Measurements from ENCODE around the gene BCLAF3.

Gene BCLAF3

DNA sequence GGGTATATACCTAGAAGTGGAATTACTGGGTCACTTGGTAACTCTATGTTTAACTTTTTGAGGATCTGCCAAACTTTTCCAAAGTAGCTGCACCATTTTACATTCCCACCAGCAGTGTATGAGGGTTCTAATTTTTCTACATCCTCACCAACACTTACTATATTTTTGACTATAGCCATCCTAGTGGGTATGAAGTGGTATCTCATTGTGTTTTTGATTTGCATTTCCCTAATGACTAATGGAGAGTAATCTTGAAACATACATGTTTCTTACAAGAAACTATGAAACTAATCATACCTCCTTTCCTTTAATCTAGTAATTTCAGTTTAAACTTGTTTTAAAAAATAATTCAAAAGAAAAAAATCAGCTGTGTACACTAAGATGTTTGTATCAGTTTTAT lies 17.9 kb downstream of the BCLAF3 start:
- Histone ChIP-seq H3K4me3 (ENCODE audit: low read depth, low read length) (no peak overlapping the region), H3K9me3 (ENCODE audit: control insufficient read depth, insufficient read depth, low read depth, low read length) (no peaks in the 10 kb centered on the region), H3K36me3 (ENCODE audit: control insufficient read depth in 2 of 2, insufficient read depth in 1 of 2, low read length in 2 of 2) (no peaks in the 10 kb centered on the region), H3K4me1 (ENCODE audit: control insufficient read depth, insufficient read depth, low read length) (no peaks in the 10 kb centered on the region), H3K27ac (ENCODE audit: extremely low read depth, low read depth, low read length) (no peak overlapping the region)
- TF ChIP-seq ZNF792 (tag by site-specific recombination; IDR thresholded peaks at IDR 0.05) (no peak), ZNF16 (tag by site-specific recombination; IDR thresholded peaks at IDR 0.05; ENCODE audit: low read depth) (no peak), ZNF510 (tag by site-specific recombination; IDR thresholded peaks at IDR 0.05; ENCODE audit: insufficient replicate concordance) (no peak), ZNF121 (tag by site-specific recombination; IDR thresholded peaks at IDR 0.05) (no peak), ZNF23 (tag by site-specific recombination; IDR thresholded peaks at IDR 0.05; ENCODE audit: borderline replicate concordance) (no peak), ZFP37 (tag by site-specific recombination; IDR thresholded peaks at IDR 0.05) (no peak), SALL2 (tag by site-specific recombination; IDR thresholded peaks at IDR 0.05; ENCODE audit: borderline replicate concordance) (no peak)
- TF ChIP-seq, protein P1, sequence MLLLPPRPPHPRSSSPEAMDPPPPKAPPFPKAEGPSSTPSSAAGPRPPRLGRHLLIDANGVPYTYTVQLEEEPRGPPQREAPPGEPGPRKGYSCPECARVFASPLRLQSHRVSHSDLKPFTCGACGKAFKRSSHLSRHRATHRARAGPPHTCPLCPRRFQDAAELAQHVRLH (tag by site-specific recombination; IDR thresholded peaks at IDR 0.05), result no peak
- TF ChIP-seq, protein P2, sequence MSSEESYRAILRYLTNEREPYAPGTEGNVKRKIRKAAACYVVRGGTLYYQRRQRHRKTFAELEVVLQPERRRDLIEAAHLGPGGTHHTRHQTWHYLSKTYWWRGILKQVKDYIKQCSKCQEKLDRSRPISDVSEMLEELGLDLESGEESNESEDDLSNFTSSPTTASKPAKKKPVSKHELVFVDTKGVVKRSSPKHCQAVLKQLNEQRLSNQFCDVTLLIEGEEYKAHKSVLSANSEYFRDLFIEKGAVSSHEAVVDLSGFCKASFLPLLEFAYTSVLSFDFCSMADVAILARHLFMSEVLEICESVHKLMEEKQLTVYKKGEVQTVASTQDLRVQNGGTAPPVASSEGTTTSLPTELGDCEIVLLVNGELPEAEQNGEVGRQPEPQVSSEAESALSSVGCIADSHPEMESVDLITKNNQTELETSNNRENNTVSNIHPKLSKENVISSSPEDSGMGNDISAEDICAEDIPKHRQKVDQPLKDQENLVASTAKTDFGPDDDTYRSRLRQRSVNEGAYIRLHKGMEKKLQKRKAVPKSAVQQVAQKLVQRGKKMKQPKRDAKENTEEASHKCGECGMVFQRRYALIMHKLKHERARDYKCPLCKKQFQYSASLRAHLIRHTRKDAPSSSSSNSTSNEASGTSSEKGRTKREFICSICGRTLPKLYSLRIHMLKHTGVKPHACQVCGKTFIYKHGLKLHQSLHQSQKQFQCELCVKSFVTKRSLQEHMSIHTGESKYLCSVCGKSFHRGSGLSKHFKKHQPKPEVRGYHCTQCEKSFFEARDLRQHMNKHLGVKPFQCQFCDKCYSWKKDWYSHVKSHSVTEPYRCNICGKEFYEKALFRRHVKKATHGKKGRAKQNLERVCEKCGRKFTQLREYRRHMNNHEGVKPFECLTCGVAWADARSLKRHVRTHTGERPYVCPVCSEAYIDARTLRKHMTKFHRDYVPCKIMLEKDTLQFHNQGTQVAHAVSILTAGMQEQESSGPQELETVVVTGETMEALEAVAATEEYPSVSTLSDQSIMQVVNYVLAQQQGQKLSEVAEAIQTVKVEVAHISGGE (tag by site-specific recombination; conservative IDR thresholded peaks at IDR 0.05; ENCODE audit: low read depth), result no peak
- TF ChIP-seq, protein P3, sequence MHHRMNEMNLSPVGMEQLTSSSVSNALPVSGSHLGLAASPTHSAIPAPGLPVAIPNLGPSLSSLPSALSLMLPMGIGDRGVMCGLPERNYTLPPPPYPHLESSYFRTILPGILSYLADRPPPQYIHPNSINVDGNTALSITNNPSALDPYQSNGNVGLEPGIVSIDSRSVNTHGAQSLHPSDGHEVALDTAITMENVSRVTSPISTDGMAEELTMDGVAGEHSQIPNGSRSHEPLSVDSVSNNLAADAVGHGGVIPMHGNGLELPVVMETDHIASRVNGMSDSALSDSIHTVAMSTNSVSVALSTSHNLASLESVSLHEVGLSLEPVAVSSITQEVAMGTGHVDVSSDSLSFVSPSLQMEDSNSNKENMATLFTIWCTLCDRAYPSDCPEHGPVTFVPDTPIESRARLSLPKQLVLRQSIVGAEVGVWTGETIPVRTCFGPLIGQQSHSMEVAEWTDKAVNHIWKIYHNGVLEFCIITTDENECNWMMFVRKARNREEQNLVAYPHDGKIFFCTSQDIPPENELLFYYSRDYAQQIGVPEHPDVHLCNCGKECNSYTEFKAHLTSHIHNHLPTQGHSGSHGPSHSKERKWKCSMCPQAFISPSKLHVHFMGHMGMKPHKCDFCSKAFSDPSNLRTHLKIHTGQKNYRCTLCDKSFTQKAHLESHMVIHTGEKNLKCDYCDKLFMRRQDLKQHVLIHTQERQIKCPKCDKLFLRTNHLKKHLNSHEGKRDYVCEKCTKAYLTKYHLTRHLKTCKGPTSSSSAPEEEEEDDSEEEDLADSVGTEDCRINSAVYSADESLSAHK (tag by site-specific recombination; IDR thresholded peaks at IDR 0.05), result no peak
- TF ChIP-seq, protein P4, sequence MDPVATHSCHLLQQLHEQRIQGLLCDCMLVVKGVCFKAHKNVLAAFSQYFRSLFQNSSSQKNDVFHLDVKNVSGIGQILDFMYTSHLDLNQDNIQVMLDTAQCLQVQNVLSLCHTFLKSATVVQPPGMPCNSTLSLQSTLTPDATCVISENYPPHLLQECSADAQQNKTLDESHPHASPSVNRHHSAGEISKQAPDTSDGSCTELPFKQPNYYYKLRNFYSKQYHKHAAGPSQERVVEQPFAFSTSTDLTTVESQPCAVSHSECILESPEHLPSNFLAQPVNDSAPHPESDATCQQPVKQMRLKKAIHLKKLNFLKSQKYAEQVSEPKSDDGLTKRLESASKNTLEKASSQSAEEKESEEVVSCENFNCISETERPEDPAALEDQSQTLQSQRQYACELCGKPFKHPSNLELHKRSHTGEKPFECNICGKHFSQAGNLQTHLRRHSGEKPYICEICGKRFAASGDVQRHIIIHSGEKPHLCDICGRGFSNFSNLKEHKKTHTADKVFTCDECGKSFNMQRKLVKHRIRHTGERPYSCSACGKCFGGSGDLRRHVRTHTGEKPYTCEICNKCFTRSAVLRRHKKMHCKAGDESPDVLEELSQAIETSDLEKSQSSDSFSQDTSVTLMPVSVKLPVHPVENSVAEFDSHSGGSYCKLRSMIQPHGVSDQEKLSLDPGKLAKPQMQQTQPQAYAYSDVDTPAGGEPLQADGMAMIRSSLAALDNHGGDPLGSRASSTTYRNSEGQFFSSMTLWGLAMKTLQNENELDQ (tag by site-specific recombination; IDR thresholded peaks at IDR 0.05; ENCODE audit: low read depth), result no peak
- ChIA-PET POLR2A (no interaction called here), CTCF (interaction anchor here (0.6 kb wide), 1 partner anchor 590 kb away, joined by 4 read pairs; no protein-coding TSS in a partner anchor)

DNA sequence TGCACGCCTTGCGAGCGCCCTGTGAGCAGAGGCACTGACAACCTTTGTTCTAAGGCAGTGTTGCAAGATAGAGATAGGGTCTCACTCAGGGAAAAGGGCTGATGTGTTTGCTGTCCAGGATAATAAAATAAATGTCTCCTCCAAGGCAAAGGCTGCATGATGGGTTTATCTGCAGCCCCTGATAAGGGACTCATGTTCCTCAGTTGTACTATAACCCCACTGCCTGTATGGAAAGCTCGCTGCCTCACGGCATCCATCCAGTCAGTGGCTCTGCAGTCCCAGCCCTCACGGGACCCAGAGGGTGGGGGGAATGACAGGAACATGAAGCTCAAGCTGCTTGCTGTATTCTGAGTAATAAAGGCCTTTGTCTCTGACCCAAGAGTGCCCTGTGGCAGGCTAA lies 22.6 kb downstream of the BCLAF3 start:
- TF ChIP-seq ZNF600 (tag by site-specific recombination; IDR thresholded peaks at IDR 0.05), result no peak
- TF ChIP-seq ZNF623 (tag by site-specific recombination; IDR thresholded peaks at IDR 0.05), result no peak
- no peak for TF ChIP-seq SALL2 (tag by site-specific recombination; IDR thresholded peaks at IDR 0.05; ENCODE audit: borderline replicate concordance)
- no peak for TF ChIP-seq ZNF785 (tag by site-specific recombination; IDR thresholded peaks at IDR 0.05)
- no peak for TF ChIP-seq ZNF433 (tag by site-specific recombination; IDR thresholded peaks at IDR 0.05; ENCODE audit: low read depth)
- TF ChIP-seq RBAK (tag by site-specific recombination; IDR thresholded peaks at IDR 0.05), result no peak
- TF ChIP-seq BCL11B (tag by site-specific recombination; IDR thresholded peaks at IDR 0.05; ENCODE audit: low read depth), result no peak
- TF ChIP-seq ZSCAN23 (tag by site-specific recombination; IDR thresholded peaks at IDR 0.05), result no peak
- TF ChIP-seq ZNF341 (tag by site-specific recombination; IDR thresholded peaks at IDR 0.05; ENCODE audit: low read depth), result no peak
- no peak for TF ChIP-seq ZNF658 (tag by site-specific recombination; IDR thresholded peaks at IDR 0.05)
- no peak for TF ChIP-seq SETDB1 (IDR thresholded peaks at IDR 0.05; ENCODE audit: insufficient read length, low read length)
- TF ChIP-seq, protein P5, sequence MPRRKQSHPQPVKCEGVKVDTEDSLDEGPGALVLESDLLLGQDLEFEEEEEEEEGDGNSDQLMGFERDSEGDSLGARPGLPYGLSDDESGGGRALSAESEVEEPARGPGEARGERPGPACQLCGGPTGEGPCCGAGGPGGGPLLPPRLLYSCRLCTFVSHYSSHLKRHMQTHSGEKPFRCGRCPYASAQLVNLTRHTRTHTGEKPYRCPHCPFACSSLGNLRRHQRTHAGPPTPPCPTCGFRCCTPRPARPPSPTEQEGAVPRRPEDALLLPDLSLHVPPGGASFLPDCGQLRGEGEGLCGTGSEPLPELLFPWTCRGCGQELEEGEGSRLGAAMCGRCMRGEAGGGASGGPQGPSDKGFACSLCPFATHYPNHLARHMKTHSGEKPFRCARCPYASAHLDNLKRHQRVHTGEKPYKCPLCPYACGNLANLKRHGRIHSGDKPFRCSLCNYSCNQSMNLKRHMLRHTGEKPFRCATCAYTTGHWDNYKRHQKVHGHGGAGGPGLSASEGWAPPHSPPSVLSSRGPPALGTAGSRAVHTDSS (tag by site-specific recombination; IDR thresholded peaks at IDR 0.05), result no peak
- no peak for TF ChIP-seq GLI2 (tag by site-specific recombination; IDR thresholded peaks at IDR 0.05; ENCODE audit: borderline replicate concordance, low read depth)
- TF ChIP-seq ZNF660 (tag by site-specific recombination; IDR thresholded peaks at IDR 0.05), result no peak
- TF ChIP-seq ZNF76 (tag by site-specific recombination; IDR thresholded peaks at IDR 0.05; ENCODE audit: borderline replicate concordance, low read depth), result no peak
- no peak for TF ChIP-seq ZBTB21 (tag by site-specific recombination; IDR thresholded peaks at IDR 0.05)
- Histone ChIP-seq H3K4me3 (ENCODE audit: low read depth, low read length) (no peak overlapping the region), H3K36me3 (ENCODE audit: control insufficient read depth in 2 of 2, insufficient read depth in 1 of 2, low read length in 2 of 2) (peaks cover 0 to 4% of the 10 kb centered on the region in 2 experiments; a peak in 1 of 3 replicates), H3K9me3 (ENCODE audit: control insufficient read depth, insufficient read depth, low read depth, low read length) (no peaks in the 10 kb centered on the region), H3K4me1 (ENCODE audit: control insufficient read depth, insufficient read depth, low read length) (no peaks in the 10 kb centered on the region), H3K27ac (ENCODE audit: extremely low read depth, low read depth, low read length) (no peak overlapping the region)
- CTCF ChIA-PET, result interaction anchor here (0.6 kb wide), 1 partner anchor 229 kb away, joined by 4 read pairs; no protein-coding TSS in a partner anchor
- POLR2A ChIA-PET, result no interaction called here
